Measurements from ENCODE around the gene CCND3.

- TF ChIP-seq EZH2 (IDR thresholded peaks at IDR 0.05): no peak
- no peak for TF ChIP-seq POLR2AphosphoS5 (IDR thresholded peaks at IDR 0.05; ENCODE audit: borderline replicate concordance, low read depth, low read length)
- TF ChIP-seq FOXP2 (optimal IDR thresholded peaks at IDR 0.05; ENCODE audit: control extremely low read depth, extremely low read length, insufficient read depth): no peak
Observed at GRCh38 chr6:41986339-41986738, 44.7 kb upstream of the CCND3 start.

All from SK-N-MC (cell line).